OCI-LY1 (cell line): ENCODE results near the gene FBXL3.

ENCODE experiments used
- CTCF ChIP-seq: fragments of 200-600 bp; sonication (generic), shearing (Covaris generic); IDR thresholded peaks from 2 replicates; pipeline ENCODE4 v1.5.1; 2017; ENCODE audit warnings: mild to moderate bottlenecking, antibody characterized with exemption, low read length, moderate library complexity, mixed read lengths
- EZH2 ChIP-seq: fragments of 200-600 bp; sonication (generic), shearing (Covaris generic); IDR thresholded peaks from 2 replicates; pipeline ENCODE4 v1.8.0; 2017; ENCODE audit warnings: borderline replicate concordance, mixed run types, mild to moderate bottlenecking, antibody characterized with exemption, low read length, moderate library complexity, mixed read lengths

GRCh38 chr13:77036279-77036678, 9.3 kb upstream of the FBXL3 start:
- TF ChIP-seq CTCF (no peak), EZH2 (no peak)
